H9 (cell line): ENCODE results near the gene FRRS1L. TPM values are rescaled to one million over a fixed set of nuclear protein-coding genes. Genes with fewer than 3 reads are reported as not detected.

Source experiments
- DNase-seq: peaks from one replicate; pipeline ENCODE4 v3.0.0-alpha.2; 2017
- H2AFZ ChIP-seq: one replicate; pipeline ENCODE4 v1.6.1; 2013; ENCODE audit warnings: mild to moderate bottlenecking, low read length, control low read depth, moderate library complexity
- H2AK5ac ChIP-seq: 2 replicates; pipeline ENCODE4 v1.6.1; 2013; ENCODE audit warnings: low read length, control low read depth, mixed read lengths; ENCODE audit not compliant: insufficient read length
- H2BK120ac ChIP-seq: one replicate; pipeline ENCODE4 v1.6.1; 2013; ENCODE audit warnings: low read depth, mild to moderate bottlenecking, low read length, control low read depth, inconsistent platforms; ENCODE audit not compliant: poor library complexity, severe bottlenecking
- H2BK12ac ChIP-seq: 2 replicates; pipeline ENCODE4 v1.6.1; 2013; ENCODE audit warnings: low read length, control low read depth, mixed read lengths, low read depth; ENCODE audit not compliant: insufficient read length
- H2BK15ac ChIP-seq: 2 replicates; pipeline ENCODE4 v1.6.1; 2013; ENCODE audit warnings: low read depth, low read length, control low read depth
- H2BK20ac ChIP-seq: one replicate; pipeline ENCODE4 v1.6.1; 2013; ENCODE audit warnings: low read depth, mild to moderate bottlenecking, low read length, control low read depth, inconsistent platforms; ENCODE audit not compliant: poor library complexity, severe bottlenecking
- H2BK5ac ChIP-seq: 2 replicates; pipeline ENCODE4 v1.6.1; 2013; ENCODE audit warnings: low read length, control low read depth, mixed read lengths; ENCODE audit not compliant: insufficient read length
- H3K14ac ChIP-seq: 2 replicates; pipeline ENCODE4 v1.6.1; 2013; ENCODE audit warnings: low read length, control low read depth; ENCODE audit not compliant: insufficient read depth
- H3K18ac ChIP-seq: 2 replicates; pipeline ENCODE4 v1.6.1; 2013; ENCODE audit warnings: low read depth, mild to moderate bottlenecking, mixed read lengths, low read length, control low read depth; ENCODE audit not compliant: insufficient read length
- H3K23ac ChIP-seq: 2 replicates; pipeline ENCODE4 v1.6.1; 2013; ENCODE audit warnings: low read length, control low read depth, mixed read lengths, low read depth; ENCODE audit not compliant: insufficient read length
- H3K23me2 ChIP-seq: 2 replicates; pipeline ENCODE4 v1.6.1; 2013; ENCODE audit warnings: low read depth, mild to moderate bottlenecking, mixed read lengths, low read length, control low read depth; ENCODE audit not compliant: insufficient read length, poor library complexity, severe bottlenecking
- H3K27ac ChIP-seq: 2 replicates; pipeline ENCODE4 v1.5.1; 2013; ENCODE audit warnings: low read length, control low read depth, mixed read lengths, low read depth; ENCODE audit not compliant: insufficient read length
- H3K27me3 ChIP-seq: 2 replicates; pipeline ENCODE4 v1.6.1; 2013; ENCODE audit warnings: low read length, control low read depth, inconsistent platforms; ENCODE audit not compliant: insufficient read depth
- H3K4ac ChIP-seq: 2 replicates; pipeline ENCODE4 v1.6.1; 2013; ENCODE audit warnings: low read depth, mild to moderate bottlenecking, control low read depth, inconsistent platforms, low read length, moderate library complexity
- H3K4me1 ChIP-seq: 2 replicates; pipeline ENCODE4 v1.6.1; 2013; ENCODE audit warnings: low read length, control low read depth, inconsistent platforms; ENCODE audit not compliant: insufficient read depth
- H3K4me2 ChIP-seq: 2 replicates; pipeline ENCODE4 v1.6.1; 2013; ENCODE audit warnings: low read length, control low read depth, mixed read lengths; ENCODE audit not compliant: insufficient read length, insufficient read depth
- H3K56ac ChIP-seq: 2 replicates; pipeline ENCODE4 v1.6.1; 2013; ENCODE audit warnings: low read depth, mild to moderate bottlenecking, mixed read lengths, low read length, control low read depth; ENCODE audit not compliant: insufficient read length
- H3K79me1 ChIP-seq: 2 replicates; pipeline ENCODE4 v1.6.1; 2013; ENCODE audit warnings: low read depth, mild to moderate bottlenecking, moderate library complexity, low read length, control low read depth, inconsistent platforms; ENCODE audit not compliant: insufficient read depth, poor library complexity, severe bottlenecking
- H3K79me2 ChIP-seq: 2 replicates; pipeline ENCODE4 v1.6.1; 2013; ENCODE audit warnings: low read length, control low read depth, inconsistent platforms; ENCODE audit not compliant: insufficient read depth
- H3K9ac ChIP-seq: 2 replicates; pipeline ENCODE4 v1.6.1; 2013; ENCODE audit warnings: low read length, control low read depth, mixed read lengths; ENCODE audit not compliant: insufficient read length; ENCODE audit errors: extremely low read depth
- H3K9me3 ChIP-seq: one replicate; pipeline ENCODE4 v1.6.1; 2013; ENCODE audit warnings: low read depth, low read length, inconsistent platforms; ENCODE audit not compliant: control insufficient read depth
- H3T11ph ChIP-seq: one replicate; pipeline ENCODE4 v1.6.1; 2013; ENCODE audit warnings: mild to moderate bottlenecking, low read length, control low read depth, inconsistent platforms
- H4K20me1 ChIP-seq: one replicate; pipeline ENCODE4 v1.6.1; 2013; ENCODE audit not compliant: control insufficient read depth, insufficient read length, insufficient read depth
- H4K5ac ChIP-seq: 2 replicates; pipeline ENCODE4 v1.6.1; 2013; ENCODE audit warnings: low read depth, mild to moderate bottlenecking, mixed read lengths, low read length, control low read depth; ENCODE audit not compliant: insufficient read length
- H4K8ac ChIP-seq: replicated peaks from 2 replicates; pipeline ENCODE4 v1.6.1; 2013; ENCODE audit warnings: low read length, control low read depth, mixed read lengths, low read depth; ENCODE audit not compliant: insufficient read length
- H4K91ac ChIP-seq: 2 replicates; pipeline ENCODE4 v1.6.1; 2013; ENCODE audit warnings: low read depth, mild to moderate bottlenecking, moderate library complexity, mixed read lengths, low read length, control low read depth; ENCODE audit not compliant: insufficient read length
- H3K27ac Mint-ChIP-seq, 3 experiments: 2 replicates in 2 of 3; 3 replicates in 1 of 3; pipeline ENCODE4 v1.8.0; 2020 to 2021; ENCODE audit warnings: mixed read lengths in 3 of 3, mild to moderate bottlenecking in 1 of 3, moderate library complexity in 1 of 3
- H3K27me3 Mint-ChIP-seq: 2 replicates; pipeline ENCODE4 v1.8.0; 2021; ENCODE audit warnings: low read depth, mild to moderate bottlenecking, moderate library complexity, mixed read lengths
- H3K36me3 Mint-ChIP-seq, 3 experiments: 2 replicates in 2 of 3; 3 replicates in 1 of 3; pipeline ENCODE4 v1.8.0; 2020 to 2021; ENCODE audit warnings: low read depth in 3 of 3, mixed read lengths in 3 of 3; ENCODE audit not compliant: insufficient read depth in 1 of 3
- H3K4me1 Mint-ChIP-seq, 2 experiments: 2 replicates each; pipeline ENCODE4 v1.8.0; 2020; ENCODE audit warnings: mixed read lengths in 2 of 2
- H3K4me3 Mint-ChIP-seq, 2 experiments: 2 replicates in 1 of 2; 3 replicates in 1 of 2; pipeline ENCODE4 v1.8.0; 2020 to 2021; ENCODE audit warnings: mild to moderate bottlenecking in 2 of 2, mixed read lengths in 2 of 2, moderate library complexity in 1 of 2
- H3K9me3 Mint-ChIP-seq, 2 experiments: 2 replicates in 1 of 2; 3 replicates in 1 of 2; pipeline ENCODE4 v1.8.0; 2020; ENCODE audit warnings: mild to moderate bottlenecking in 2 of 2, mixed read lengths in 2 of 2, moderate library complexity in 1 of 2
- CTCF ChIP-seq: fragments of 200-600 bp; sonication (generic); conservative IDR thresholded peaks from 3 replicates; pipeline ENCODE4 v1.8.0; 2021; ENCODE audit warnings: antibody characterized with exemption, mild to moderate bottlenecking
- WGBS: extraction: QIAGEN DNeasy Blood & Tissue Kit; methylation state at CpG from one replicate; pipeline ENCODE4 v1.1.7; 2013; ENCODE audit warnings: missing lambda C conversion rate, low lambda C conversion rate, mixed read lengths; ENCODE audit not compliant: insufficient read length; ENCODE audit errors: extremely low coverage; 5-methylcytosine and 5-hydroxymethylcytosine counted together
- total RNA-seq: library from RNA; stranded (reverse); gene quantifications from 2 replicates; pipeline ENCODE4 v1.2.1, GENCODE V29; 2021

FRRS1L gene
- total RNA-seq, 1 experiment from 2014 or later, result 3.3 TPM

- Histone ChIP-seq H3K79me2 (no peaks in the 10 kb centered on the region), H2BK12ac (no peak overlapping the region), H3K4me1 (no peaks in the 10 kb centered on the region), H4K91ac (no peak overlapping the region), H3K4ac (no peak overlapping the region), H2BK120ac (no peak overlapping the region), H3T11ph (no peak overlapping the region), H3K56ac (no peak overlapping the region), H3K9me3 (no peaks in the 10 kb centered on the region), H3K14ac (no peak overlapping the region), H3K27ac (no peak overlapping the region), H3K23me2 (no peaks in the 10 kb centered on the region), H3K27me3 (no peaks in the 10 kb centered on the region), H4K8ac (no peak overlapping the region), H4K5ac (no peak overlapping the region), H2BK15ac (no peak overlapping the region), H4K20me1 (no peaks in the 10 kb centered on the region), H2BK20ac (no peak overlapping the region), H3K4me2 (no peak overlapping the region), H3K9ac (no peak overlapping the region), H2AK5ac (no peak overlapping the region), H3K79me1 (no peaks in the 10 kb centered on the region), H2AFZ (no peak overlapping the region), H2BK5ac (no peak overlapping the region), H3K18ac (no peak overlapping the region), H3K23ac (no peak overlapping the region)
- no peak for TF ChIP-seq CTCF
- Mint-ChIP-seq H3K27ac (no peak overlapping the region; a peak in 1 of 7 replicates), H3K36me3 (no peaks in the 10 kb centered on the region), H3K4me1 (peaks cover 7 to 13% of the 10 kb centered on the region in 2 experiments), H3K27me3 (no peaks in the 10 kb centered on the region), H3K4me3 (no peak overlapping the region), H3K9me3 (no peaks in the 10 kb centered on the region; a peak in 1 of 5 replicates)
- no CpG with 5 or more reads among the region's 1 CpG for WGBS
- DNase-seq, result no peak
Observed at GRCh38 chr9:109139851-109140250, 27.2 kb downstream of the FRRS1L start.
